ENCODE data around the gene PLEKHB2. TPM values are rescaled to one million over a fixed set of nuclear protein-coding genes. Genes with fewer than 3 reads are reported as not detected.
"Not testable (repeated sequence)": the region's sequence is repeated elsewhere in the genome, so short reads cannot be mapped to it uniquely, and the experiment has no call there.

The PLEKHB2 gene
- total RNA-seq, 2 donors from 2014 or later = 40.1 to 42.0 TPM

DNA sequence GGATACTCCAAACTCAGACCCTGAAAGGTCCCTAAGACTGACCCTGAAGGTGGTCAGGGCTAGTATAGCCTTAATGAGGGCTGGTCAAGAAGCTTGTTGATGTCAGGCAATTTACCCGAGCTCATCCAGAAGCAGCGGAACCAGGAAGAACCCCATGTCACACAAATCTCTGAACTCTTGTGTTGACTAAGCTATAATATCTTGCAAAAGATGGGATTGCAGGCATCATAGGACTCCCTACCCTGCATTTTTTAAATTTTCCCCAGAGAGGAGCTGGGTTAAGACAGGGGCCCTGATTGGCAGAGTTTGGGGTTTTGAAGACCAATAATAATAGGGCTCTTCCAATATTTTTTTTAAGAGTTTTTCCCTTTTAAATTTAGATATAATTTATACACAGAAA is 2.0 kb upstream of the PLEKHB2 start:
- no peaks in the 10 kb centered on the region for H3K9me3 ChIP-seq
- TF ChIP-seq CTCF (IDR thresholded peaks at IDR 0.05) = no peak
- DNase-seq (ENCODE audit: low spot score) = no peak
- peaks cover 10 to 21% of the 10 kb centered on the region in 2 donors for H3K4me1 ChIP-seq (ENCODE audit: control insufficient read depth in 1 of 2, low read depth in 2 of 2)
- H3K27me3 ChIP-seq (replicated peaks; ENCODE audit: insufficient read depth) = no peaks in the 10 kb centered on the region
- no peak overlapping the region for H3K27ac ChIP-seq
- H3K4me3 ChIP-seq = no peak overlapping the region
- ATAC-seq (ENCODE audit: insufficient number of reproducible peaks, low FRiP score, low read depth) = no peak
- no peaks in the 10 kb centered on the region for H3K36me3 ChIP-seq

GRCh38 chr2:131104487-131105155 is 515 bp upstream of the PLEKHB2 start:
- TF ChIP-seq CTCF (IDR thresholded peaks at IDR 0.05) = no peak
- Histone ChIP-seq H3K4me3 (peak overlapping the region; percentile 87), H3K27me3 (replicated peaks; ENCODE audit: insufficient read depth) (no peaks in the 10 kb centered on the region), H3K4me1 (ENCODE audit: control insufficient read depth in 1 of 2, low read depth in 2 of 2) (peaks cover 10 to 21% of the 10 kb centered on the region in 2 donors), H3K36me3 (no peaks in the 10 kb centered on the region), H3K9me3 (no peaks in the 10 kb centered on the region), H3K27ac (peak overlapping the region; percentile 93 to 95)
- peak; percentile 77 for ATAC-seq (ENCODE audit: insufficient number of reproducible peaks, low FRiP score, low read depth)
- peak; percentile 10 for DNase-seq (ENCODE audit: low spot score)

DNA sequence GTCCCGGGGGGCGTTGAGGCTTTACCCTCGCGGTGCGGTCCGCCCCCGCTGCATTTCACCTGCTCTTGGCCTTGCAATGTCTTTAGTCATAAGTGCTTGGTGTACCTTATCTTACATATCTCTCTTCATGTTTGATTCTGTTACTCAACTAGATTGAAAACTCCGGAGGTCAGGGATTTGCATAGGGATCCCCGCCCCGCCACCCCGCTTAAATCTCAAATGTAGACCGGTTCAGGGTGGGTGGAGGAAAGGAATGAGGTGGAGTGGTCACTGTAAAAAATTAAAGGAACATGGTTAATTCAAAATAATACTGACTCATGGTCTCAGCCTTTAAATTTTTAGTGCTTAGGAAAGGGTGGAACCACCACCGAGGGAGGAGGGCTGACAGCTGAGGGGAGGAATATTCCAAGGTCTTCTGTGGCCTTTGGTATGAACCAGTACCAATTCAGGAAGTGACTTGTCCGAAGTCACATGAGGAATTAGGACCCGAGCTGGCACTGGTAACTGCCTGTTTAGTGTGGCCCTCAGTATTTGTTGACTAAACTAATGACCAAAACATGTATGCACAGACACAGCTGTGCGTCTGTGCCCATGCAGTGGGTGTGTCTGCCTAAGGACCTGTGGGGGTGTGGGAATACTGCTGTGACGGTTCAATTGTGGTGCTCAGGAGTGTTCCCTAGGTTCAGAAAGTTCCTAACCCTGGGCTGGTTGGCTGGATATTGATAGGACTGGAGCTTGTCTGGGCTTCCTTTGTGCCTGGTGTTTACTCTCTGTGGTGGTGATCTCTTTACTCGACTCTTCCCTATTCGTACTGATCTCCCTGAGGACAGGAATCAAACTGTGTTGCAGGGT is 1.0 kb downstream of the PLEKHB2 start:
- DNase-seq (ENCODE audit: low spot score) (peak; percentile 3), ATAC-seq (ENCODE audit: insufficient number of reproducible peaks, low FRiP score, low read depth) (peak; percentile 17)
- Histone ChIP-seq H3K9me3 (no peaks in the 10 kb centered on the region), H3K4me1 (ENCODE audit: control insufficient read depth in 1 of 2, low read depth in 2 of 2) (peaks cover 10 to 21% of the 10 kb centered on the region in 2 donors), H3K27ac (peak overlapping the region; percentile 93 to 95), H3K27me3 (replicated peaks; ENCODE audit: insufficient read depth) (no peaks in the 10 kb centered on the region), H3K4me3 (peak overlapping the region; percentile 87), H3K36me3 (no peaks in the 10 kb centered on the region)
- no peak for TF ChIP-seq CTCF (IDR thresholded peaks at IDR 0.05)

- no peaks in the 10 kb centered on the region for H3K9me3 ChIP-seq
- ATAC-seq (ENCODE audit: insufficient number of reproducible peaks, low FRiP score, low read depth) (no peak), DNase-seq (ENCODE audit: low spot score) (no peak)
- no peaks in the 10 kb centered on the region for H3K27me3 ChIP-seq (replicated peaks; ENCODE audit: insufficient read depth)
- peaks cover 5 to 13% of the 10 kb centered on the region in 2 donors for H3K4me1 ChIP-seq (ENCODE audit: control insufficient read depth in 1 of 2, low read depth in 2 of 2)
- peaks cover 4% of the 10 kb centered on the region for H3K36me3 ChIP-seq
- no peak for TF ChIP-seq CTCF (IDR thresholded peaks at IDR 0.05)
- H3K4me3 ChIP-seq = no peak overlapping the region
- H3K27ac ChIP-seq = no peak overlapping the region
Observed at GRCh38 chr2:131112529-131112928, 7.4 kb downstream of the PLEKHB2 start.

DNA sequence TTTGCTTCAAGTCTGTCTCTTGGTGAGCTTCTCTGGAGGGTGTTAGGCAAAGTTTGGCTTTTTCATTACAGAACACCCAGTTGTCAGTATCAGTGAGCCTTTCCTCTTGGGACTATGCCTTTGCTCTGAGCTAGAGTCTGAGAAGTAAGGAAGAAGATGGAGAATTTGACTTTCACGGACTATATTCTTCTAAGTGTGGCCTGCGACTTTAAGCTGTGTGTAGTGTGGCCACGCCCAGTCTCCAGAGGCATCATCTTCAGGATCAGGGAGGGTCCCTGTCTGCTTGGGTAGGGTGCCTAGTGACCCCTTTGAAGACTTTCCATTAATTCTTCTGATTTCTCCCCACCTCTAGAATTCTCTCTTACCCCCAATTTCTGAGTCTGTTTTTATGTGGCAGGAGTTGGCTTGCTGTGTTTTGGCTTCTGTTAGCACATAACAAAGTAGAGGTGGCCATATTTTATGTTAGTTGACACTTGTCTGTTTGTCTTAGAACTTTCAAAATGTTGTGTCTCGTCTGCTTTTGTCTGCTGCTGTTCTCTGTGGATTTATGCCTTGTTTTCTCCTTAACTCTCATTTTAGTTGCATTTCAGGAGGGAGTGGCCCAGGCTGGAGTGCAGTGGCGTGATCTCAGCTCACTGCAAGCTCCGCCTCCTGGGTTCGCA is 8.6 kb downstream of the PLEKHB2 start:
- Histone ChIP-seq H3K4me1 (ENCODE audit: control insufficient read depth in 1 of 2, low read depth in 2 of 2) (peaks cover 5 to 13% of the 10 kb centered on the region in 2 donors), H3K9me3 (no peaks in the 10 kb centered on the region), H3K36me3 (peaks cover 4% of the 10 kb centered on the region), H3K27me3 (replicated peaks; ENCODE audit: insufficient read depth) (no peaks in the 10 kb centered on the region), H3K27ac (no peak overlapping the region), H3K4me3 (no peak overlapping the region)
- TF ChIP-seq CTCF (IDR thresholded peaks at IDR 0.05) = no peak
- DNase-seq (ENCODE audit: low spot score) = no peak
- no peak for ATAC-seq (ENCODE audit: insufficient number of reproducible peaks, low FRiP score, low read depth)

DNA sequence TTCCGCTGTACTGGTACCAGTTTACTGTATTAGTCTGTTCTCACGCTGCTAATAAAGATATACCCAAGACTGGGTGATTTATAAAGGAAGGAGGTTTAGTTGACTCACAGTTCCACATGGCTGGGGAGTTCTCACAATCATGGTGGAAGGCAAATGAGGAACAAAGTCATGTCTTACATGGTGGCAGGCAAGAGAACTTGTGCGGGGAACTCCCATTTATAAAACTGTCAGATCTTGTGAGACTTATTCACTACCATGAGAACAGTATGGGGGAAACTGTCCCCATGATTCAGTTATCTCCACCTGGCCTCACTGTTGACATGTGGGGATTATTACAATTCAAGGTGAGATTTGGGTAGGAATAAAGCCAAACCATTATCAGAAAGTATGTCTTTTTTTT is 9.8 kb downstream of the PLEKHB2 start:
- ATAC-seq (ENCODE audit: insufficient number of reproducible peaks, low FRiP score, low read depth) = not testable (repeated sequence)

More for the DNA sequence above, 9.8 kb downstream of the PLEKHB2 start:
- not testable (repeated sequence) for H3K4me3 ChIP-seq; H3K9me3 ChIP-seq; H3K27ac ChIP-seq; DNase-seq (ENCODE audit: low spot score); H3K27me3 ChIP-seq (replicated peaks; ENCODE audit: insufficient read depth); H3K36me3 ChIP-seq
- H3K4me1 ChIP-seq (ENCODE audit: control insufficient read depth in 1 of 2, low read depth in 2 of 2) = peaks cover 5 to 13% of the 10 kb centered on the region in 2 donors
